ENCODE results near the gene LSM12.
"Not testable (repeated sequence)": the region's sequence is repeated elsewhere in the genome, so short reads cannot be mapped to it uniquely, and the experiment has no call there.

The LSM12 gene

DNA sequence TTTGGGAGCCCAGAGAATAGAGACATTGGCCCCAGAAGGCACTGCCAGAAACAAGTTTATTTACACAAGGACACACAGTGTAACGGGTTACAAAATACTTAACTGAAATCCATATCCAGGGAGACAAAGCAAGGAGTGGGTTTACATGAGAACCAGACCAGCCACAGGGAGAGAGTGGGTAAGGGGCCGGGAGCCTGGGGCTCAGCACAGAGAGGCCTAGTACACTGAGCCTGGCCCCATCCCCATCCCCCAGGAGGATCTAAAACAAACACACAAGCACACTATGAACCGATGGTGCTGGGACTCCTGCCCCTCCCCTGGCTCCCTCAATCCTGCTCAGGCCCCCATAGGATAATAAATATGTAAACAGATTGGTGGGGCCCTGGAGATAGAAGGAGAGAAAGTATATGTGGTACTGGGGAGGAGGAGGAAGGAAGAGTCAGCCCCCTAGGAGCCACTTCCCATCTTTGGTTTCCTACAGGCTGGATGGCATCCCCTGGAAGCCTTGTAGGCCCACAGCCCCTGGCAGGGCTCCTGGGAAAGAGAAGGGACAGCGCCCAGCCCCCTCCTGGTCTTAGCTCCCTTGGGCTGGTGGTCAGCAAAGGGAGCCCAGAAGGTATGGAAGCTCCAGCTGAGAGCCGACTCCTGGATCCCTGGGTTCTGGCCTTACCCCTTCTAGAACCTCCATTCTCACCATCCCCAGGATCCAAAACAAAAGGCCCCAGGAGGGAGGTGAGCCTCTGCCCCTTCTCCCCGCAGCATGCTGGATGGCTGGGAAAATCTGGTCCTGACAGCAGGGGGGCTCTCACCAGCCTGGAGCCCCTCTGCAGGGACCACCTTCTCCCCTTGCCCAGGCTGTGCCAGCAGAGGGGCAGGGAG lies 10.5 kb upstream of the LSM12 start:
- DNase-seq (ENCODE audit: low read depth) = no peak

DNA sequence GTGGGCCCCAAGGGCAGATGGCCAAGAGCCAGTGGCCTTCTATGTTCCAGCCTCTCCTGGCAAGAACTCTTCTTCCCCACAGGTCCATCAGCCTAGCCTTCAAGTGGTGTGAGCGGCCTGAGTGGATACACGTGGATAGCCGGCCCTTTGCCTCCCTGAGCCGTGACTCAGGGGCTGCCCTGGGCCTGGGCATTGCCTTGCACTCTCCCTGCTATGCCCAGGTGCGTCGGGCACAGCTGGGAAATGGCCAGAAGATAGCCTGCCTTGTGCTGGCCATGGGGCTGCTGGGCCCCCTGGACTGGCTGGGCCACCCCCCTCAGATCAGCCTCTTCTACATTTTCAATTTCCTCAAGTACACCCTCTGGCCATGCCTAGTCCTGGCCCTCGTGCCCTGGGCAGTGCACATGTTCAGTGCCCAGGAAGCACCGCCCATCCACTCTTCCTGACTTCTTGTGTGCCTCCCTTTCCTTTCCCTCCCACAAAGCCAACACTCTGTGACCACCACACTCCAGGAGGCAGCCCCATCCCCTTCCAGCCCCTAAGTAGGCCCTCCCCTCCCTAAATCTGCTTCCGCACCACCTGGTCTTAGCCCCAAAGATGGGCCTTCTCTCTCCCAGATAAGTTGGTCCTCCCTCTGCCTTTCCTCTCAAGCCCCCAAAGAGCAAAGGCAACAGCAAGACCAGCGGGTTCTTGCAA lies 9.3 kb upstream of the LSM12 start:
- no peak for DNase-seq (ENCODE audit: low read depth)

DNA sequence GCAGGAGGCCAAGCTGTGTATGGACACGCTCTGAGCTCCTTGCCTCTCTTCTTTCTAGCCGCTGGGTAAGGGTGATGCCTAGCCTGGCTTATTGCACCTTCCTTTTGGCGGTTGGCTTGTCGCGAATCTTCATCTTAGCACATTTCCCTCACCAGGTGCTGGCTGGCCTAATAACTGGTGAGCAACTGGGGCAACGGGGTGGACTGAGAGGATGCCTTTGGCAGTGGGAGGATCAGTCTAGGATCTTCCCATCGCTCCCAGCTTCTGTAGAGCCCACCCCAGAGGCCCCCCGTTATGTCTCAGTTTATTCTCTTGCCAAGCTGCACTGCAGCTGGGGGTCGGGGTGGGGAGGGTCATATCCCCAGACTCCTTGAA lies 8.4 kb upstream of the LSM12 start:
- DNase-seq (ENCODE audit: low read depth) = no peak

DNA sequence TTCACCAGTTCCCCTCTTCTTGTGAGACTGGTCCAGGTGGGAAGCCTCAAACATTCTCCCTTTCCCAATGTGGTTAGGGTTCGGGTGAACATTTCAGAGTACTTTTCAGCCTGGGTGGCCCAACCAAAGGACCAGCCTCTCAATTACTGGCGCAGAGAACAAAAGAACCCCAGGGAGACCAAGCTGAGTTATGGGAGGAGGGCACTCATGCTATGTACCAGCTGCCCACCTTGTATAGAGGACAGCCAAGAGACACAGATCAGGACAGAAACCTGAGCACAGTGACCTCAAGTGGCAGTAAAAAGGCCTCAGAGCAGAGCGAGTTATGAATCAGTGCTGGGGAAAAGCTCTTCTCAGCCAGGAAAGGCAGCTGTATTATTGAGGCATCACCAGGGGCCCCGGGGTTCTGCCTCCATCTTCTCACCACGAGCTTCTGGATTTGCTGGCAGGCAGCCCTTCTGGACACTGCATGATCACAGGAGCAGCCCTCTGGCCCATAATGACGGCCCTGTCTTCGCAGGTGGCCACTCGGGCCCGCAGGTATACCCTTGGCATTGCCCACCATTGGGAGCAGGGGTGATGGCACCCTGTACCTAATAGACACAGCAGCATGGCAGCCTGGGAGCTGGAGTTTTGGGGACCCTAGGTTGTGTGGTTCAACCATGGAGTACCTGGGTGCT lies 7.9 kb upstream of the LSM12 start:
- no peak for DNase-seq (ENCODE audit: low read depth)

DNA sequence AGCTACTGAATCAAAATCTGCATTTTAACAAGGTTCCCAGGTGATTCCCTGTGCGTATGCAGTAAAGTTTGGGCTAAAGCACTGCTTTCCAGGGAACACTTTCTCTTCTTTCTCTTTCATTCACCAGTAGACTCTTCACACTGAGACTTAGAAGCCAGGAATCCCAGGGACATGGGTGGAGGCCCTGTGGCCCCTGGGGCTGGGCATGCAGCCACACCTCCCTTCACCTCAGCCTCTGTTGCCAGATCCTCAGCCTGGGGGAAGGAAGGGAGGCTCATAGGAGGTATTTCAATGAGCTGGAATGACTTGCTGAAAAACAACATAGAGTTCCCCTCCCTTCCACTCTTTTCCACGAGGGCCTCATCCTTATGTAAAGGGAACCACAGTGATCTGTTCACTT lies 5.3 kb upstream of the LSM12 start:
- peak; percentile 31 for DNase-seq (ENCODE audit: low read depth)

DNA sequence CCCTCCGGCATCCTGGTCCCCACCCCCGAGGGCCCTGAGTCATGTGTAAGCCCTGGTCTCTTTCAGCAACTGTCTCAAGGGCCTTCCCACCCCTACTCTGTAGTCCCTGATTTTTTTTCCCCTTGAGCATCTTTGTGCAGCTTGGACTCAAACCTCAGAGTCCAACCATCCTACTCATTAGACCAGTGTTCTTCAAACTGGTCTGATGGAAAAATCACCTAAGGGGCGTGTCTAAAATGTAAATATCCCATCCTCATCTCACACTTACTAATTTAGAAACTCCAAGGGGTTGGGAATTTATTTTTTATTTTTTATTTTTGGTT lies 4.7 kb upstream of the LSM12 start:
- DNase-seq (ENCODE audit: low read depth) = no peak

DNA sequence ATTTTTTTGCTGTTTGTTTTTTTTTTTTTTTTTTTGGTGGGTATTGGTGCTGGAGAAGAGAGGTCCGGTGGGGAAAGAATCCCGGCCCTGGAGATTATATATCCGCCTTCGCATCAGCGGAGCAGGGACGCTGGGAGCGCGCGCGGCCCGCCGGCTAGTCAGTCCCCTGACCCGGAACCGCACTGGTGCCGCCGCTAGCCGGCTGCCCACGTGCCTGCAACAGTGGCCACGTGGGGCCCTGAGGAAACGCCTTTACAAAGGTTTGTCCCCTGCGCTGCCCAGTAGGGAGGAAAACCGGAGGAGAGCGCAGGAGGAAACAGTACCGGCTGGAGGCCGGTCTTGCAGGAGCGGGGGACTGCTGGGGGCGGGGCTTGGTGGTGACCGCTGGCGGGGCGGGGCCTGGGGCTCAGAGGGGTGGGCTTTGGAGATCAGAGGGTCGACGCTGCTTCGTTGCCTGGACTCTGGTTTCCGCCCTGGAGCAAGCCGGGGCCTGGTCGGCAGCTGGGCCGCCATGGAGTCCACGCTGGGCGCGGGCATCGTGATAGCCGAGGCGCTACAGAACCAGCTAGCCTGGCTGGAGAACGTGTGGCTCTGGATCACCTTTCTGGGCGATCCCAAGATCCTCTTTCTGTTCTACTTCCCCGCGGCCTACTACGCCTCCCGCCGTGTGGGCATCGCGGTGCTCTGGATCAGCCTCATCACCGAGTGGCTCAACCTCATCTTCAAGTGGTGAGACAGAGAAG lies 4.2 kb upstream of the LSM12 start, which contains the start of gene G6PC3:
G6PC3 (plus strand) TSS at position 281 of the 743 bp plus-strand sequence; CDS start at position 512, 231 bp downstream.
- DNase-seq (ENCODE audit: low read depth) = peak; percentile 98

DNA sequence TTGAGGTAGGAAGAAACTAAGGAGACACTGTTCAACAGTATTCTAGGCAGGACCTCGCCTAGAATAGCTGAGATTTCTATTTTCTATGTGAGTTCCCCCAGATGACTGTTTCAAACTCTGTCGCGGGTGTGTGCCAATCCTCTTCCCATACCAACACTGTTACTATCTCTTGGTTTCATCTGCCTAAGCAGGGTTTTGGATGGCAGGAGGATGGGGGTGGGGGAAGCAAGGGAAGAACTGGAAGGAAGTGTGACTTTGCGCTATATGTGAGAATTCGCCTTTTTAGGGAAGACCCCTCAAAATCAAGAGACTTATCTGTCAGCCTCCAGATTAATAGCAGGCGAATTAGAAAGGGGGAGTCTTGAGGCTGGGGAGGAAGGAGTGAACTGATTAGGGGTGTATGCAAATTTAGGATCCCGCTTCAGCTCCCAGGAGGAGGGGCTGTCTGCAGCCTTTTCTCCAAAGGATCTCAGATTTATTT lies 3.5 kb upstream of the LSM12 start:
- peak; percentile 59 for DNase-seq (ENCODE audit: low read depth)

DNA sequence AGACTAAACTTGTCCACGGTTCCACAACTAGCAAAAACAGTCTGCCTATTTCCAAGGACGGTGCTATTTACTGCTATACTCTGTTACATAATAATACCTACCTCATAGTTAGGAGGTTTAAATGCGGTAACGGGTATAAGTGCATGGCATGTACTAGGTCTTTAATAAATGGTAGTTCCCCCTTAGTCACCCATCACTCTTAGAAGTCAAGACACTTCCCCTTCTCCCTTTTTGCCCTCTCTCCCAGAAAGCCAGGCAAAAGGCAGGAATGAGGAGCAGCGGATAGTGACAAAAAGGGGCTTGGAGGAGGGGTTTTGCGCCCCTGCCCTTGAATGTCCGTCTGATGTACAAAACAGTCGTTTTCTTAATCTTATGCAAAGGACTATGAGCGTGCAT lies 1.1 kb upstream of the LSM12 start:
- no peak for DNase-seq (ENCODE audit: low read depth)

DNA sequence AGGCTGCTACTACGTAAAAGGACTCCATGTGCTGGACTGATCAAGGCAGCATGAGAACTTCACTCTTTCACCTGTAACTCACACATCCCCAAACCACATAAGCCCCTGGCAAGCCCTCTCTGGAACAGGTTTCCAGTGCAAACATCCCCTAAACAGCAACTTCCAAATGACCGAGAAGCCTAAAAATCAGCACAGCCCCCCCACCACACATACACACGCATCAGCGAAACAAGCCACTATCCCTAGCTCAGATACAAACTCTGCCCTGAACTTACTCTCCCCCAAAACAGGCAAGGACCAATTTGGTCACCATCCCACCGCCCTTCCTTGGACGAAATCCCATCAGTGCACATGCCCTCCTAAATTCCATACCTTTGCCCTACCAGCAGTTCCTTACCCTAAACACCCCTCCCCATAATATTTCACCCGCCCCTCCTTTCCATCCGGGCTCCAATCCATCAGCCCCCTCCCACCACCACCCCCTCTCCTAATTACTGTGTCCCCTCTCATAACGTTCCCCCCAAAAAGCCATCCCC lies 735 bp downstream of the LSM12 start:
- no peak for DNase-seq (ENCODE audit: low read depth)

DNA sequence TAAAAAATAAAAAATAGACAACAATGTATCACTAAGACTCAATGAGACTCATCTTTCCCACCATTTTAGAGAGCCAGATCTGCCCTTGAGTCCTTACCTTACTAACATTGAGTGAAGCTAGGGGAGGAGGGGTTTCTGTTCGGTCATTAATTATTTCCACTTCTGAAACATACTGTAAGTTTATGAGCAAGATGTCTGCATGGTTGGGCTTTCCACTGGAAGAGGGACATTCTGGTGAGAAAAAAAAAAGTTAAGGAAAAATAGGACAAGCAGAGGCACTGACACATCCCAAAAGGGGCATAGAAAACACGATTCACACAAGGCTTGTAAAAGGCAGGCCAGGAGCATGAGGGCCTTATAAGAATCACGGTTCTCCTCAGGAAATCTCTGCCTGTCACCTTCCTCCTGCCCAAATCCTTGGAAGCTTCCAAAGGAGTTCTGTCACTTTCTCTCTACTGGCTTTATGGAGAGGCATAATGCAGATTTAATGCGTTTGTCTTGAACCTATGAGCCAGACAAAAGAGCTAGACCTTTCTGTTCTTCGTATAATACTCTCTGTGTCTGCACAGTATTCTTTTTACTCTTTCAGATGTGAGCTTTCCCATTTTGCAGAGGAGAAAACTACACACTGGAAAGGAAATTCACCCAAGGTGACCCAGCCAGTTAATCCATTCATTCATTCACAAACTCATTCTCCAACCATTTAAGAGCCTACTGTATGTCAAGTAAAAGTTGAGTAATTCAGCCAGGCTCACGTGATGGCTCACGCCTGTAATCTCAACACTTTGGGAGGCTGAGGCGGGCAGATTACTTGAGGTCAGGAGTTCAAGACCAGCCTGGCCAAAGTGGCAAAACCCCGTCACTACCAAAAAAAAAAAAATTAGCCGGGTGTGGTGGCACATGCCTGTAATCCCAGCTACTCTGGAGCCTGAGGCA lies 2.5 kb downstream of the LSM12 start:
- no peak for DNase-seq (ENCODE audit: low read depth)

DNA sequence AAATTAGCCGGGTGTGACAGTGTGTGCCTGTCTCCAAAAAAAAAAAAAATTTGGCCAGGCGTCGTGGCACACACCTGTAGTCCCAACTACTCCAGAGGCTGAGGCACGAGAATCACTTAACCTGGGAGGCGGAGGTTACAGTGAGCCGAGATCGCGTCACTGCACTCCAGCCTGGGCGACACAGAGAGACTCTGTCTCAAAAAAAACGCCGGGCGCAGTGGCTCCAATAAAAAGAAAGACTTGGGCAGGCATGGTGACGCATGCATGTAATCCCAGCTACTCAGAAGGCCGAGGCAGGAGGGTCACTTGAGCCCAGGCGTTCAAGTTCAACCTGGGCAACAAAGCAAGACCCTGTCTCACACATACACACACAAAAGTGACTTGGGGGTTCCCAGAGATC lies 3.6 kb downstream of the LSM12 start:
- no peak for DNase-seq (ENCODE audit: low read depth)

DNA sequence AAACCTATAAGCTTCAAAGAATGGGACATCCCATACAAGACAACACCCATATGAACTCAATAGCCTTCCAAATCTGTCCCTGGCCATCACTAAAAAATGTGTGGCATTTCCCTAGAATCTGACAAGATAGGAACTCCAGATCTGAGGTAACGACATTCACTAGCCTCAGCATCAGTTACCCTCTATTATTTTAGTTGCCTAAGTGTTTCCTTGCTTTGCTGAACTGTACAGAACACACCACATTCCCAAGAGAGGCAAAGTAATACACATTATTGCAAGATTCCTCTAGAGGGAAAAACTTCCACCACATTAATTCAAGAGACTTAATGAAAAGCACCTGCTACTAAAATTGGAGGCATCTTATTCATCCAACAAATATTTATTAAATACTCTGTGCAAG lies 5.0 kb downstream of the LSM12 start:
- DNase-seq (ENCODE audit: low read depth) = peak; percentile 64

DNA sequence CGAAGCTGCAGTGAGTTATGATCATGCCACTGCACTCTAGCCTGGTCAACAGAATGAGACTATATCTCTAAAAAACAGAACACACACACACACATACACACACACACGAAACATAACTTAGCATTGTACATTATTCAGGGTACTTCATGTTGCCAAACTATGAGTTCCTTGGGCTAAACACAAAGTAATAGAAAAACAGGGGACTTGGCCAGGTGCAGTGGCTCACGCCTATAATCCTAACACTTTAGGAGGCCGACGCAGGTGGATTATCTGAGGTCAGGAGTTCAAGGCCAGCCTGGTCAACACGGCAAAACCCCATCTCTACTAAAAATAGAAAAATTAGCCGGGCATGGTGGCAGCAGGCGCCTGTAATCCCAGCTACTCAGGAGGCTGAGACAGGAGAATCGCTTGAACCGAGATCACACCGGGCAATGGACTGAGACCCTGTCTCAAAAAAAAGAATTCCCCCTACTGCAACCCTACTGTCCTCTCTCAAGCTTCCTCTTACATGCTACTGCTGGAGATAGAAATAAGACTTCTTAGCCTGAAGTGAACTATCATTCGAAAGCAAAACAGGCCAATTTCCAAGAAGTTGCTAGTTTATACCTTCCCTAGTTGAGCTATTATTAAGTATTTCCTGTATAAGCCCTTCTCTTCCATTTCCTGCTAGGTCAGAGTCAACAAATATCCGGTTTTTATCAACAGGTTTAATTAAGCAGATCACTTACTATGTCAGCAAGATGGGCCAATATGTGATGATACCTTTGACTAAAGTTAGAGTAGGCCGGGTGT lies 7.2 kb downstream of the LSM12 start:
- DNase-seq (ENCODE audit: low read depth) = no peak

DNA sequence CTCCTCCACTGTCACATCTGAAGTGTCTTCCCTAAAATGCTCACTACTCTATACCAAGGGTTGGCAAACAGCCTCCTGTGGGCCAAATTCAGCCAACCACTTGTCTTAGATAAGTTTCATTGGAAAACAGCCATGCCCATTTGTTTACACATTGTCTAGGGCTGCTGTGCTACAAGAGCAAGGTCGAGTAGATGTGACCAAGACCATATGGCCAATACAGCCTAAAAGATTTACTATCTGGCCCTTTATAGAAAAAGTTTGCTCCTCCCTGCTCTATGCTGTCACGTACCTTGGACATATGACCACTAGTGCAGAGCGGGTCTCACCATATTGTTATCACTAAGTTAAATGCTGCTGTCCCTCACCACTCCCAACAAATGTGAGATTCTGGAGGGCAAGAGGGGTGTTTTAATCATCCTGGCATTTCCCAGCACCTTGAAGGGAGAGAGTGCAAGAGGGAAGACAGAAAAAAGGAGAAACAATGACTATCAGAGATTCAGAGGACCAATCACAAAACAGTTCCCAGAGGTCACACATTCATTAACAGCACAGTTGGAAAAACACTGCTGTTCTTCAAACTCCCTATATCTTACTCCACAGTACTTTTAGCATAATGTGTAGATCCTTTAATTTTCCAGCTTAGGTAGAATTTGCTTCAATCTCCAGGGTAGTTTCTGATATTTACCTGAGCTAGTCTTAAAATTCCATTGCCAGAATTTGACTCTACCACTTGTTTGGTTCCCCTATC lies 13.2 kb downstream of the LSM12 start:
- no peak for DNase-seq (ENCODE audit: low read depth)

DNA sequence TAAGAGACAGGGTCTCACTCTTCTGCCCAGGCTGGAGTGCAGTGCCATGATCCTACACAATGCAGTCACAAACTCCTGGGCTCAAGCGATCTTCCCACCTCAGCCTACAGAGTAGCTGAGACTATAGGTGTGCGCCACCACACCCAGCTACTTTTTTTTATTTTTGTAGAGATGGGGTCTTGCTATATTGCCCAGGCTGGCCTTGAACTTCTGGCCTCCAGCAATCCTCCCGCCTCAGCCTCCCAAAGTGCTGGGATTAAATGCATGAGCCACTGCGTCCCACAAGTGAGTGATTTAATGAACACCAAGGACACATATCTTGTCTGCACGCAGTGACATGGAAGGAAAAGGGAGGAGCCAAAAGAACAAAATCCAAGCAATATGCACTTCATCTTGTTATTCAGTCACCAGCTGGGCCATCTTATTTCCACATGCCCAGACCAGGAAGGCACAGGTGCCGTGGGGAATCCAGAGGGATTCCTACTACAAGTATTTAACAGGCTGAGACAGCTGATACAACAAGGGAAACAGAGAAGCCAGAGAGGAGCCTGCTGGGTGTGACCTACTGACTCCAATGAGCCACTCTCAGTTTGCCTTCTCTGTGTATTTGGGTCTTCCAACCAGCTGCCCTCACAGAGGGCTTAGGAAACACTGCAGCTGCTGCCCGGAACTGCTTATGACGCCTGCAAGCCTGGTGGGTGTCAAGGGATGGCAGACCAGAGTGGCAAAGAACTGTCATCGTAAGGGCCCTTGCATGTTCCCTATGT lies 17.0 kb downstream of the LSM12 start:
- DNase-seq (ENCODE audit: low read depth) = no peak

DNA sequence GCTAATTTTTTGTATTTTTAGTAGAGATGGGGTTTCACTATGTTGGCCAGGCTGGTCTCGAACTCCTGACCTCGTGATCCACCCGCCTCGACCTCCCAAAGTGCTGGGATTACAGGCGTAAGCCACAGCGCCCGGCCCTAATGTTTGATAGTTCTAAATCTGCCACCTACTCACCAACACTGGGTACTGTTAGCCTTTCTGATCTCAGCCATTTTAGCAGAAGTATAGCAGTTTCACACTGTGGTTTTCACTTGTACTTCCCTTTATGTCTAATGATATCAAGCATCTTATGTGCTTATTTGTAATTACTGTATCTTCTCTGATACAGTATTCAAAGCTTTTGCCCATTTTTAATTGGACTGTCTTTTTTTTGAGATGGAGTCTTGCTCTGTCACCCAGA lies 19.6 kb downstream of the LSM12 start:
- not testable (repeated sequence) for DNase-seq (ENCODE audit: low read depth)

DNA sequence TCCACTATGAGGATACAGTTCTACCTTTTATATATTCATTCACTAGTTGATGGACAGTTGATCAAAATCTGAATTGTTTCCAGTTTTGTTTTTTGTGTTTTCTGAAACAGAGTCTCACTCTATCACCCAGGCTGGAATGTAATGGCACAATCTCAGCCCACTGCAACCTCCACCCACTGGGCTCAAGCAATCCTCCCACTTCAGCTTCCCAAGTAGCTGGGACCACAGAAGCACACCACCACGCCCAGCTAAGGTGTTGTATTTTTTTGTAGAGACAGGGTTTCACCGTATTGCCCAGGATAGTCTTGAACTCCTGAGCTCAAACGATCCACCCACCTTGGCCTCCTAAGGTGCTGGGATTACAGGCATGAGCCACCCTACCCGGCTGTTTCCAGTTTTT lies 21.0 kb downstream of the LSM12 start:
- no peak for DNase-seq (ENCODE audit: low read depth)

Data from EH (cell line).